Prostate gland (tissue), 2 donors: ENCODE measurements around the gene ZFAND2B.

ENCODE experiments used
- POLR2A ChIP-seq: fragments of 450-650 bp; IDR thresholded peaks from one replicate; pipeline ENCODE4 v1.6.1; 2016; ENCODE audit warnings: antibody characterized with exemption, mild to moderate bottlenecking
- TF ChIP-seq, protein P1 (sequence below), 4 experiments: fragments of 200-600 bp in 2 of 4; fragments of 450-650 bp in 2 of 4; sonication (generic) in 2 of 4; IDR thresholded peaks; 1 replicate in 3 of 4; 2 replicates in 1 of 4; pipeline ENCODE4 v1.5.1; 2016 to 2019; ENCODE audit warnings: antibody characterized with exemption in 4 of 4, mild to moderate bottlenecking in 2 of 4, moderate library complexity in 2 of 4

DNA sequence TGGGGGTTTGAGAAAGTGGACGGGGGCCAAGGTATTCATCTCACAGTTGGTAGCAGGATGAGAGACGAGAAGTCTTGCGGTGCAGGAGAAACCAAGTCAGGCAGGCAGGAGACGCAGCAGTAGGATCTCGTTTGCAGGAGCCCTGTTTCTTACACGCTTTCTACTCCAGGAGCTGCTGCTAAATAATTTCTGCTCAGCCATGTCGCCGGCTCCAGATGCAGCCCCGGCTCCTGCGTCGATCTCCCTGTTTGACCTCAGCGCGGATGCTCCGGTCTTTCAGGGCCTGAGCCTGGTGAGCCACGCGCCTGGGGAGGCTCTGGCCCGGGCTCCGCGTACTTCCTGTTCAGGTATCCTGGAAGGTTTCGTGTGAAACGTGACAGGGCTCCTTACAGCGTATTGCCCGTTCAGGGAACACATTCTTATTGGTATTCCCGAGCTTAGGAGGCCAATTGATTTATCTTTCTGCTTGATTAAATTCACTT, 23.5 kb downstream of the ZFAND2B start:
- TF ChIP-seq, protein P1, sequence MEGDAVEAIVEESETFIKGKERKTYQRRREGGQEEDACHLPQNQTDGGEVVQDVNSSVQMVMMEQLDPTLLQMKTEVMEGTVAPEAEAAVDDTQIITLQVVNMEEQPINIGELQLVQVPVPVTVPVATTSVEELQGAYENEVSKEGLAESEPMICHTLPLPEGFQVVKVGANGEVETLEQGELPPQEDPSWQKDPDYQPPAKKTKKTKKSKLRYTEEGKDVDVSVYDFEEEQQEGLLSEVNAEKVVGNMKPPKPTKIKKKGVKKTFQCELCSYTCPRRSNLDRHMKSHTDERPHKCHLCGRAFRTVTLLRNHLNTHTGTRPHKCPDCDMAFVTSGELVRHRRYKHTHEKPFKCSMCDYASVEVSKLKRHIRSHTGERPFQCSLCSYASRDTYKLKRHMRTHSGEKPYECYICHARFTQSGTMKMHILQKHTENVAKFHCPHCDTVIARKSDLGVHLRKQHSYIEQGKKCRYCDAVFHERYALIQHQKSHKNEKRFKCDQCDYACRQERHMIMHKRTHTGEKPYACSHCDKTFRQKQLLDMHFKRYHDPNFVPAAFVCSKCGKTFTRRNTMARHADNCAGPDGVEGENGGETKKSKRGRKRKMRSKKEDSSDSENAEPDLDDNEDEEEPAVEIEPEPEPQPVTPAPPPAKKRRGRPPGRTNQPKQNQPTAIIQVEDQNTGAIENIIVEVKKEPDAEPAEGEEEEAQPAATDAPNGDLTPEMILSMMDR (IDR thresholded peaks at IDR 0.05), result no peak
- no peak for TF ChIP-seq POLR2A
